Left ventricle myocardium superior (tissue), 1 donor: Measurements from ENCODE around the gene PCK2. TPM values are rescaled to one million over a fixed set of nuclear protein-coding genes. Genes with fewer than 3 reads are reported as not detected.

Experiments
- ATAC-seq: fragments of 200-7000 bp; cut with Tn5 transposase; one replicate; pipeline ENCODE4 v1.9.1; 2020; ENCODE audit warnings: mild to moderate bottlenecking, moderate library complexity
- DNase-seq: peaks from one replicate; pipeline ENCODE4 v3.0.0-alpha.2; 2020
- intact Hi-C: fragments of 100-400 bp; cut with micrococcal nuclease; formaldehyde crosslinking; loops from one replicate; pipeline ENCODE4 v1.11.0; 2022
- total RNA-seq: library from RNA; stranded (reverse); fragmentation: NEBNext Ultra II Directional; extraction: Animal tissue kit (Norgen Biotek cat#: 25700); gene quantifications from one replicate; pipeline ENCODE4 v1.2.1, GENCODE V29; 2021
- donor health status: DM: no; HTN: yes; CAD: no; lungs with severe emphysema.

PCK2 gene
- total RNA-seq, 1 donor from 2014 or later = 3.0 TPM

DNA sequence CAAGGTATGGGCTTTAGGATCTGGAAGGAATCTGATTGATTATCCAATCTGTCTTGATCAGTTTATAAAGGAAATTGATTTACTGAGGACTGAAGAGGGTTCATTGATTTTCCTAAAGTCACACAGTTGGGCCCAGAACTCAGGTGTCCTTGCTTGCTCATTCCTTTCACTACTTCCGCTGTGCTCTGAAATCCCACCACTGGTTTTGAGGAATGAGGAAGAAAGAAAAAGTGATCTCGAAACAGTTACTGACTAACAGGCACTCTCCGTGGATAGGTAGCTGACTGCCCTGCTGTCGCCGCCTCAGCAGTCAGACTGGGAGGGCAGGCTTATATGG lies 36.2 kb downstream of the PCK2 start, which contains the start of gene FITM1:
FITM1 (plus strand) TSS at position 280 of the 337 bp plus-strand sequence. CDS start 905 bp downstream, outside the sequence.
- ATAC-seq (no peak), DNase-seq (no peak)
- intact Hi-C loops = no loop called here

DNA sequence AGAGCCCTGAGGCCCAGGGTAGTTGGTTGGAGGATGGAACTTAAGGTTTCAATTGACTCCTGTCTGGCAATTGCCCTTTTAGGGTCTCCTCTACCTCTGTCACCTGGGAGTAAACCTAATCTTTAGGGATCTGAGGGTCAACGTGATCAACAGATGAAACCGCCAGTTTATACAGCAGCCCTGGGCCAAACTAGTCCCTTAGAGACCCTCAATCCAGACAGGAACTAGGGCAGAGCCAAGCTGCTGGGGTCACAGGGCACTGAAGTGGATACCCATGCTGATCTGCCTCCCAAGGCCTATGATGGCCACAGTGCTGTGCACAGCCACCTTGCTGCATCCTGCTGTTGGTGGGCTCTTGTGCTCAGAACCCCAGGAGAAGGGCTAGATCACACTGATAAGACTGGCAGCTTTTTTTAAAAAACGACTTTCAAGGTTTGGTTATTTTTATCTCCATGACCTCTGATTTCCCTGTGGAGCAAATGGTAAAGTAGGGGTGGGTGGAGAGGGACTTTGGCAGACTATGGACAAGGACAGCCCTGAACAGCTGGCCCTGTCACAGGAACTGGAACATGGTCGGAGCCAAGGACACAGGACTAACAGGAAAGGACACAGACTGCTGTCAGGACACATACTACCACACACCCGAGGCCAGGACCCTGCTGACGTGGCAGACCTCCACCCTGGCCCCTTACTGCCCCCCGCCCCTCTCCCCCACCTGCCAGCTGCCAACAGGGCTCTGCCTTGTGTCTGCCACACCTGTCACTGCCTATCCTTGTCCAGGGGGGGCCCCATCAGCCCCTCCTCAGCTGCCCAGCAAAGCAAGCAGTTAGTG lies 36.8 kb downstream of the PCK2 start:
- peak; percentile 89 for DNase-seq
- ATAC-seq = peak; percentile 74
- intact Hi-C loops = no loop called here

DNA sequence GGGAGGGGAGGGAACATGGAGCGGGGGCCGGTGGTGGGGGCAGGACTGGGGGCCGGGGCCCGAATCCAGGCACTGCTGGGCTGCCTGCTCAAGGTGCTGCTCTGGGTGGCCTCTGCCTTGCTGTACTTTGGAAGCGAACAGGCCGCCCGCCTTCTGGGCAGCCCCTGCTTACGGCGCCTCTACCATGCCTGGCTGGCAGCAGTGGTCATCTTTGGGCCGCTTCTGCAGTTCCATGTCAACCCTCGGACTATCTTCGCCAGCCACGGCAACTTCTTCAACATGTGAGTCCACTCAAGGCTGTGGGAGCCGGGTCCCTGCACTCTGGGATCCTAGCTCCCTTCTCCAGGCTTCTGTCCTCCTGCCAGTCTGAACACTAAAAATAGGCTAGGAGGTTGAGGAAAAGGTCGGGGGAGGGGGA lies 37.4 kb downstream of the PCK2 start:
- intact Hi-C loops = no loop called here
- ATAC-seq (peak; percentile 54), DNase-seq (no peak)

DNA sequence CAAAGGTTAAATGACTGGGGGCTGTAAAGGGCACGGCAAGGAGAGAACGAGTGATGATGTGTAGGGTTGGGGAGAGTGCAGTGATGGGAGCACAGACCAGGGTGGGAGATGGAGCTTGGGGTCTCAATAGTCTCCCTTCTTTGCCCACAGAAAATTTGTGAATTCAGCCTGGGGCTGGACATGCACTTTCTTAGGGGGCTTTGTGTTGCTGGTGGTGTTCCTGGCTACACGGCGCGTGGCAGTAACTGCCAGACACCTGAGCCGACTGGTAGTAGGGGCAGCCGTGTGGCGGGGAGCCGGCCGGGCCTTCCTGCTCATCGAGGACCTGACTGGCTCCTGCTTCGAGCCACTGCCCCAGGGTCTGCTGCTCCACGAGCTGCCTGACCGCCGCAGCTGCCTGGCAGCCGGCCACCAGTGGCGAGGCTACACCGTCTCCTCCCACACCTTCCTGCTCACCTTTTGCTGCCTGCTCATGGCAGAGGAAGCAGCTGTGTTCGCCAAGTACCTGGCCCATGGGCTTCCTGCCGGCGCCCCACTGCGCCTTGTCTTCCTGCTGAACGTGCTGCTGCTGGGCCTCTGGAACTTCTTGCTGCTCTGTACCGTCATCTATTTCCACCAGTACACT lies 38.1 kb downstream of the PCK2 start:
- intact Hi-C loops = no loop called here
- peak; percentile 3 for ATAC-seq
- DNase-seq = peak; percentile 70

DNA sequence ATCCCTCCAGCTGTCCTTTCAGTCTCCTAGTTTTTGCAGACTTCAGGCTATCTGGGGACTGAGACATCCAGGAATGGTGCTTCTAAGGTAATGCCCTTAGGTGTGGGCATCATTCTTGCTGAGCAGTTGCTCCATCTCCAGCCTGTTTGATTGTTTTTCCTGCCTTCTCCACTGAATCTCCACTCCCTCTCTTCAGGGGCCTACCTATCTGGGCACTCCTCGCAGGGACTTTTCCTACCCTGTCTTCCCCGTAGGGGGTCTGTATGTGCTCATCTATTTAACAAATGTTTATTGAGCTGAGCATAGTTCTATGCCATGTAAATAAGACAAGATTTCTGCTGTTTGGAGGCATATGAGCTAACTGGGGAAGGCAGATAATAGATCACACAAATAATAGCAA lies 38.9 kb downstream of the PCK2 start:
- DNase-seq (no peak), ATAC-seq (no peak)
- intact Hi-C loops = no loop called here

DNA sequence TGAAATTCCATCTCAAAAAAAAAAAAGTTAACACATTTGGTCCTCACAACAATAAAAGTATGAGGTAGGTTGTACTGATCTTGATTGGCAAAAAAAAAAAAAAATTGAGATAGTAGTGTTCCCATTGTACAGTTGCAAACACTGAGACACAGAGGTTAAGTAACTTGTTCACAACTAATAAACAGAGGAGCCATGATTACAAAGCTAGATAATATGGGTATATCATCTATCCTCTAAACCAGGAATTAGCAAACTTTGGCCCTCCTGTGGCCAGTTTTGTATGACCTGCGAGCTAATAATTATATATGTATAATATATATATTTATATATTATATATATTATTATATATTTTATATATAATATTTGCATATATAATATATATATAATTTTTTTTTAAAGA lies 39.6 kb downstream of the PCK2 start:
- ATAC-seq (no peak), DNase-seq (no peak)
- intact Hi-C loops = no loop called here

DNA sequence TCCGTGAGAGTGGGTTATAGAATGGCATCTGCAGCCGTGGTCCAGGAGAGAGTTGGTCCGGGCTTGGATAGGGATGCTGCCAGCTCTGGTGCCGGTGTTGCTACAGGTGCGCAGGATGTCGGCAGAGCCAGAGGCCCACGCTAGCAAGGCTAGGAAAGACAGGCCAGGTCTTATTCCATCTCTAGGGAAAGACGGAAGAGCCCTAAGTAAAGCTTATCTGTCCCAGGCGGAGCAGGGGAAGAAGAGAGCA lies 41.4 kb downstream of the PCK2 start:
- ATAC-seq = no peak
- intact Hi-C loops = no loop called here
- no peak for DNase-seq

DNA sequence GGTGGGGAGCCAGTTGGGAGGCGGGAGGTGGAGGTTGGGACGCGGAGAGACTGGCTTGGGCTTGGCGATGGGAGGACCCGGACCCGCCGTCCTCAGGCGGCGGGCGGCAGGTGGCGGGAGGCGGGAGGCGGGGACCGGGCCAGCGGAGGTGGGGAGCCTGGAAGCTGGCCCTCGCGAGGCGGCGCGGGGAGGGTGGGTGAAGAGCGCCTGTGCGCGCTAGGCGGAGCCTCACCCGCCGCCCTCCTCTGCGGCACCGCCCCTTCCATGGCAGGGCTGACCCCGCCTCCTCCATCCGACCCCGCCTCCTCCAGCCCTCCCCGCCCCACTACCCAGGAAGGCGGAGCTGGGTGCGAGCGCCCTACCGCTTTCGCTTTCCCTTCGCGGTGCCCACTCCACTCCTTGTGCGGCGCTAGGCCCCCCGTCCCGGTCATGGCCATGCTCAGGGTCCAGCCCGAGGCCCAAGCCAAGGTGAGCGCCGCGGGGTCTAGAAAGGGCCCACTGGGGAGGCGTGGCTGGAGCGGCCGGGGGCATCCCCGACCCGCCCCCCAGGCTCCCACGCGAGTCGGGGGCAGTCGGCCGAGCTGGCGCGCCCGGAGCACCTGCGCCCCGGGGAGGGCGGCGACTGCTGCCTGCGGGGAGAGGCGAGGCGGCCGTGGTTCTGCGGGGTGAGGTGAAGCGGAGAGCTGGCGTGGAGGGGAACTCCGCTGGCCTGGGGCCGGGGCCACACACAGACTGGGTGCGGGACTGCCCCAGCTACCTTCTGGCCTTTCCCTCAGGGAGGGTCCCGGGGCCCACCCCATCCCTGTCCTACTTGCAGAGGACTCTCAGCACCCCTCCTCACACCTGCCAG lies 41.9 kb downstream of the PCK2 start, which contains the start of gene PSME1:
PSME1 (plus strand) TSS at position 361 of the 850 bp plus-strand sequence; CDS start at position 430, 69 bp downstream.
- DNase-seq (peak; percentile 97), ATAC-seq (peak; percentile 88)
- intact Hi-C loops = no loop called here

DNA sequence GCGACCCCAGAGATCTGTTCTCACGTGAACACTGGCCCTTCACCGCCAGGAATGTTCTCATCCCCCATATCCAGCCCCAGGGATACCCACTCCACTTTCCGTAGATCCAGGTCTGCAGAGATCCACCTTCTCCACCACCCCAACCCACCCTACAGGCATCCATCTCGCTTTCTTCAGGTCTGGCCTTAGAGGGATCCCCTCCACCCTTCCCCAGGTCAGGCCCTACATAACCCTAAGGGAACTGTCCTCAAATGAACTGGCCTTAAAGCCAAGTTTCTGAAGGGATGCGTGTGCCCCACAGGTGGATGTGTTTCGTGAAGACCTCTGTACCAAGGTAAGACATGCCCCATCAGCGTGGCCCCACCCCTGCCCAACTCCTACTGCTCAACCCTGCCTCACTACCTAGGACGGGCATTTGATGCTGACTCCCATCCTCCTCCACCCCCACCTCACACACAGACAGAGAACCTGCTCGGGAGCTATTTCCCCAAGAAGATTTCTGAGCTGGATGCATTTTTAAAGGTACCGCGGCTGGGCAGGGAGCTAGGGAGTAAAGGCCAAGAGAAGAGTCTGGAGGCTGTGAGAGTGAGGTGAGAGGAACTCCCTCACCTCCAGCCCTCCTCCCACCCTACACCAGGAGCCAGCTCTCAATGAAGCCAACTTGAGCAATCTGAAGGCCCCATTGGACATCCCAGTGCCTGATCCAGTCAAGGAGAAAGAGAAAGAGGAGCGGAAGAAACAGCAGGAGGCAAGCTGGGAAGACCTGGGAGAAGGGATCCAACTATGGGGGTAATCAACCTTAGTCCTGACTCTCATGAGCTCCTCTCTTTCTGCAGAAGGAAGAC lies 42.8 kb downstream of the PCK2 start:
- DNase-seq (no peak), ATAC-seq (no peak)
- intact Hi-C loops = no loop called here

DNA sequence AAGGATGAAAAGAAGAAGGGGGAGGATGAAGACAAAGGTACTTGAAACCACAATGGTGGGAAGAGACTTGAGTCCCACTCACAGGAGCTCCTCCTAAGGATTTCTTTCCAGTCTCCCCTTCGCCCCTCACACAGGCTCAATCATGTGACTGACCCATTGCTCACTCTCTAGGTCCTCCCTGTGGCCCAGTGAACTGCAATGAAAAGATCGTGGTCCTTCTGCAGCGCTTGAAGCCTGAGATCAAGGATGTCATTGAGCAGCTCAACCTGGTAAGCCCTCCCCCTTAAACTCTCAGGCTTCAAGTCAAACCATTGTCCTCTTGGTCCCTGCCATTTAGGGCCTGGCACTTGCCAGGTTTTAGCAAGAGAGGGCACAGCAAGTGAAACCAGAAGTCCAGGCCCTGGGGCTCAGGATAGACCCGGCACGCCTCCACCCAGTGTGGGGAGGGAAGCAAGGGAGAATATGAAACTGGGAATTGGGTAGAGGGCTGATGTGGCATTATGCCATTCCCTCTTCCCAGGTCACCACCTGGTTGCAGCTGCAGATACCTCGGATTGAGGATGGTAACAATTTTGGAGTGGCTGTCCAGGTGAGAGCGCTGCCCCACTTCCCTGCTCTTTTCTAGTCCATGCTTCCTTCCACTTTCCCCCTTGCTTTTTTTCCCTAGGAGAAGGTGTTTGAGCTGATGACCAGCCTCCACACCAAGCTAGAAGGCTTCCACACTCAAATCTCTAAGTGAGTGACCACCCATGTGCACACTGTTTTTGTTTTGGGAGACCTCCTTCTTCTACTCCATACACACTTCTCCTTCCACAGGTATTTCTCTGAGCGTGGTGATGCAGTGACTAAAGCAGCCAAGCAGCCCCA lies 43.7 kb downstream of the PCK2 start:
- ATAC-seq (no peak), DNase-seq (no peak)
- intact Hi-C loops = no loop called here

DNA sequence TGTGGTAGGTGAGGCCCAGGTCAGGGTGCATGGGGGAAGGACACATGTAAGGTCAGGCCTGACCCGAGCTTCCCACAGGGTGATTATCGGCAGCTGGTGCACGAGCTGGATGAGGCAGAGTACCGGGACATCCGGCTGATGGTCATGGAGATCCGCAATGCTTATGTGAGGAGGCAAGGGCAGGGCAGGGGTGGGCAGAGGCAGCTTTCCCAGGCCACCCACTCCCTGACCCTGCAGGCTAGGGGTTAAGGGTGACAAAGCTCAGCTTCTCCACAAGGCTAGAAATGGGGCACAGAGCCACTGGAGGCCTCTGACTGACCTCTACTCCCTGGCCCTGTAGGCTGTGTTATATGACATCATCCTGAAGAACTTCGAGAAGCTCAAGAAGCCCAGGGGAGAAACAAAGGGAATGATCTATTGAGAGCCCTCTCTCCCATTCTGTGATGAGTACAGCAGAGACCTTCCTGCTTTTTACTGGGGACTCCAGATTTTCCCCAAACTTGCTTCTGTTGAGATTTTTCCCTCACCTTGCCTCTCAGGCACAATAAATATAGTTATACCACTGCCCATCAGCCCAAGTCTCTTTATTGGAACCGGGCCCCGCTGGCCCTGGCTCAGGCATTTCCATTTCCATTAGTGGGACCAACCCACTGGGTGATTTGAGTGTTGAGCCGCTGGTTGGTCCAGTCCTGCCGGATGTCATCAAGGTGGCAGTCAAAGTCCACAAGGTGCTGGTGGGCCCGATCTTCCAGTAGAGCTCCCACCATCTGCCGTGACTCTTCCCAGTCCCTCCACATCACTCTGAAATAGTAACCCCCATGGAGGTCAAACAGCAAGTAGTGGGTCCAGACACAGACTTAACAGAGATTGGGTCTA lies 44.5 kb downstream of the PCK2 start:
- ATAC-seq = no peak
- intact Hi-C loops = no loop called here

DNA sequence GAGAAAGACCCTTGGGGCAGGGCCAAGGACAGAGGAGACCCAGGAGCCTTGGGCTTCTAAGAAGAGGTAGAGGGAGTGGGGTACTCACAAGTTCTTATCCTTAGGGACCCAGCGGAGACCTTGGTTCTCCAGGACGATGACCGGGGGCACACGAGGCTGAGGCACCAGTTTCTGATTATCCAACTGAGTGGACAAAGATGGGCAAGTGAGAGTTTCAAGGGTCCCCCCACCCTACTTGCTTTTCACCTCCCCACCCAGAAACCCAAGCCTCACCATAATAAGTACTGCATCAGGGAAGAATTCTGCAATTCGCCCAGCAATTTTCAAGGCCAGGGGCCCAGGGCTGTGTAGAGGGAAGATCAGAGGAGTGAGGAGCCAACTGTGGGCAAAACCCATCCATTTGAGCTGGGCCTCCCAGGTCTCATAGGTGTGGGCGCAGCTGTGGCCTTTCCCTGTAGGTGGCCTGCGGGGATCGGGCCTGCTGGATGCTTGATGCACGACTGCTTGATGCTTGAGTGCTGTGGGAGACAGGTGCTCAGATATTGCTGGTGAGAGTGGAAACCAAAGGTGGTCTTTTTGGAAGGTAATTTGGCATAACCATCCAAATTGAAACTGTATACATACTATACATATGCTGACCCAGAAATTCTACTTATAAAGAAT lies 45.3 kb downstream of the PCK2 start:
- DNase-seq = no peak
- no peak for ATAC-seq
- intact Hi-C loops = no loop called here

More for the DNA sequence above, 44.5 kb downstream of the PCK2 start:
- no peak for DNase-seq

DNA sequence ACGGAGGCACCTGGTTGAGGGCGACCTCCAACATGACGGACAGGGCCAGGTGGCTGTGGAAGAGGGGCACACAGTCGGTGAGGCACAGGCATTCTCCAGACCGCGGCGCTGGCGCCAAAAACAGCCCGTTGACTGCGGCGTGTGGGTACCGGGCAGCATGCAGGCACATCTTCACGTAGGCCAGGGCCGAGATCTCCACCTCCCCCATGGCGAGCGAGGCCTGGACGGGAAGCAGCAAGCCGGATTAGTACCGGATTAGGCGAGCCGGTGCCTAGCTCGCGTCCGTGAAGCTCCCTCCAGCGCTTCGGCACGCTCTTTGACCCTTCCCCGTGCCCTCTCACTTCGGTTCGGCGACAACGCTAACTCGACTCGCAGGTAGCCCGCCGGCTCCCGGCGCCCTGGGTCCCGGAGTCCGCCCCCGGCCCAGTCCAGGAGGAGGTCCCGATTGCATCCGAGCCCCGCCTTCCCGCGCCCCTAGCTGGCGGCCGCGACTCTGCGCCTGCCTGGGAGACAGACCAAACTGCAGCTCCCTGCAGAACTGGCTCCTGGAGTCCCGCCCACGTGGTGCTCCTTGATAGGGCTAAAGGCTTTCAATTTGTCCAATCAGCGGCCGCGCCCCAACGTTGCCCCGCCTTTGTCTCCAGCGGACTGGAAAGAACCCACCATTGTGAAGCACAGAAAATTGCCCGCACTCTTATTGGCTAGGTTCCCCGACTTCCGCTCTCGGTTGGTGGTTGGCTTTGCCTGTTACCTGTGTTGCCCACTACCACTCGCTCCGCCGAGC lies 47.2 kb downstream of the PCK2 start, which contains the start of gene EMC9:
EMC9 (minus strand) TSS at position 495 of the 784 bp plus-strand sequence; CDS start at position 208, 287 bp downstream.
- DNase-seq (peak; percentile 100), ATAC-seq (peak; percentile 93)
- intact Hi-C loops = no loop called here

DNA sequence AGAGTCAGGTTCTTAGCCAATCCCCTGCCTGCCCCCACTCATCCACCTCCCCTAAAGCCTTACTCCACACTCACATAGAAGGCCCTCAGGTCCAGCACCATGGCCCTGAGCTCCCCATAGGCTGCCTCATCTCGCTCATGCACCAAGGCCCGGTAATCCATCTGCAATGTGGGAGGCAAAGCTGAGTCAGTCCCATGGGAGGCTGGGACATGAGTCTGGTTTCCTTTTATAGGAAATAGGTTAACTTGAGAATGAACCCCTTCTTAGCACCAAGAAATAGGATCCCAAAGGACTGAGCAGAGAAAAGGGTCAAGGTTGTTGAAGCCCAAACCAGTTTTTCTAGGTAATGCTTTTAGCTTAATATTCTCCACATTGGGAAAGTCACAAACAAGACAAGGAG lies 49.4 kb downstream of the PCK2 start:
- DNase-seq (no peak), ATAC-seq (no peak)
- intact Hi-C loops = no loop called here

DNA sequence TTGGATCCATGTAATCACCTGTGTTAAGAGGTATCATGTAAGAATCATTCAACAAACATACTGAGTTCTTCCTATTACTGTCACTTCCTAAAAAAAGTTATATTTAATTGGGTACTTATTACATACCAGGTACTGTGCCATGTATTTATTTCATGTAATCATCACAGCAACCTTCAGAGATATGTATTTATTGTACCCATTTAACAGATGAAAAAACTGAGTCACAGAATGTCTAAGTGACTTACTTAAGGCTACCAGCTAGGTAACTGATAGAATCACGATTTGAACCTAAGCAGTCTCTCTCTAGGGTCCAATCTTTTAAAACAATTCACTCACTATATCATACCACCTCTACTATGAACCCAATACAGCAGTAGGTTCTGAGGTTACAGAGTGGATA lies 50.3 kb downstream of the PCK2 start:
- no peak for ATAC-seq
- intact Hi-C loops = no loop called here

DNA sequence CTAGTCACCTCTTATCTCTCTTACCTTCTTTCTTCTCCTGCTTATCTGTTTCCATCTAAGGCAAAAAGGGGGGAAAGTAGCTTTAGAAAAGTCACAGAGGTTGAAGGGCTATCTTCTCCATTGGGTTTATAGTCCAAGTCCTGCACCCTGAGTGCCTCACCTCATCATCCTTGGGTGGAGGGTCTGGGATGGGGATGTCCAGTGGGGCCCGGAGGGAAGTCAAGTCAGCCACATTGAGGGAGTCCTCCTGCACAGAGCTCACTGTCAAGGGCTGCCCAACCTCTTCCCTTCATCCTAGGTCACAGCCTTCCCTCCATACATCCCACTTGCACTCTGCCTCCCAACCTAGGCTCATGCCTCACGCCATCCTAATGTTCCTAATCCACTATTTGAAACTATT lies 51.1 kb downstream of the PCK2 start:
- no peak for DNase-seq
- no peak for ATAC-seq
- intact Hi-C loops = no loop called here

More for the DNA sequence above, 50.3 kb downstream of the PCK2 start:
- DNase-seq = no peak
